GM21825 (cell line): ENCODE data around the gene TMC4.
A peak's percentile ranks its signal among the peaks of the same experiment; 100 is the strongest.

Experiments
- ATAC-seq: cut with Tn5 transposase; IDR thresholded peaks from one replicate; pipeline ENCODE4 v1.9.1; 2021; ENCODE audit warnings: mild to moderate bottlenecking, moderate library complexity; ENCODE audit not compliant: unreplicated experiment

TMC4 gene

DNA sequence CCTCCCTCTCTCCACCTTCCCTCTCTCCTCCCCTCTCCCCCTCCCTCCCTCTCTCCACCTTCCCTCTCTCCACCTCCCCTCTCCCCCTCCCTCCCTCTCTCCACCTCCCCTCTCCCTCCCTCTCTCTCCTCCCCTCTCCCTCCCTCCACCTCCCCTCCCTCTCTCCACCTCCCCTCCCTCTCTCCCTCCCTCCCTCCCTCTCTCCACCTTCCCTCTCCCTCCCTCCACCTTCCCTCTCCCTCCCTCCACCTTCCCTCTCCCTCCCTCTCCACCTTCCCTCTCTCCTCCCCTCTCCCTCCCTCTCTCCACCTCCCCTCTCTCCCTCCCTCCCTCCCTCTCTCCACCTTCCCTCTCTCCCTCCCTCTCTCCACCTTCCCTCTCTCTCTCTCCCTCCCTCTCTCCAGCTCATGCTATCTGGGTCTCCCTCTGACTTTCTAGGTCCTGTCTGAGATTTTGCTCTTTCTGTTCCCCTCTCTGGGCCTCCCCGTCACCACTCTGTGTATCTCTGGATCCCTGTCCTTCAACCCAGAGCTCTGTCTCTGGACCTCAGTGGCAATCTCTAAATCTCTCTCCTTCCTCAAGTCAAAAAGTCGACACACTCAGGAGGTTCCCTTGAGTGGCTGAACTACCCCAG is 38.9 kb downstream of the TMC4 start:
- ATAC-seq = no peak

DNA sequence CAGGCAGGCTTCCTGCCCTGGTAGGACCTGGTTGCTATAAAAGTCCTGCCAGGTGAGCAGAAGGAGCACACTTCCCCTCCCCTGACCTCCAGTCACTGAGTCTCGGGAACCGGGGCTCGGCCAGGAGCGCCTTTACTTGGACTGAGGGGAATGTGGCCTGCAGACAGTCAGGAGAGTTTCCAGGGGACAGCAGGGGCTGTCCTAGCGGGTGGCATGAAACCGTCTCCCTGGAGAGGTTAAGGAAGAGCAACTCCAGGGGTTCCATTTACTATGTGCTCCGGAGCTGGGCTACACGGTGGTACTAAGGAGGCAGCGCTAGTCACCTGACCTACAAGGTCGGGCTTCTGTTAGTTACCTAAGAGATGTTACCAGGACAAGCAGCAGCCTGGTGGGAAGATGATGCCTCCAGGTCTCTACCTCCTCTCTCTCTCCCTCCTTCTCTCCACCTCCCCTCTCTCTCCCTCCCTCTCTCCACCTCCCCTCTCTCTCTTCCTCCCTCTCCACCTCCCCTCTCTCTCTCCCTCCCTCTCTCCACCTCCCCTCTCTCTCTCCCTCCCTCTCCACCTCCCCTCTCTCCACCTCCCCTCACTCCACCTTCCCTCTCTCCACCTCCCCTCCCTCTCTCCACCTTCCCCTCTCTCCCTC is 39.5 kb downstream of the TMC4 start:
- no peak for ATAC-seq

GRCh38 chr19:54129617-54129996 is 43.4 kb downstream of the TMC4 start:
- ATAC-seq = no peak

DNA sequence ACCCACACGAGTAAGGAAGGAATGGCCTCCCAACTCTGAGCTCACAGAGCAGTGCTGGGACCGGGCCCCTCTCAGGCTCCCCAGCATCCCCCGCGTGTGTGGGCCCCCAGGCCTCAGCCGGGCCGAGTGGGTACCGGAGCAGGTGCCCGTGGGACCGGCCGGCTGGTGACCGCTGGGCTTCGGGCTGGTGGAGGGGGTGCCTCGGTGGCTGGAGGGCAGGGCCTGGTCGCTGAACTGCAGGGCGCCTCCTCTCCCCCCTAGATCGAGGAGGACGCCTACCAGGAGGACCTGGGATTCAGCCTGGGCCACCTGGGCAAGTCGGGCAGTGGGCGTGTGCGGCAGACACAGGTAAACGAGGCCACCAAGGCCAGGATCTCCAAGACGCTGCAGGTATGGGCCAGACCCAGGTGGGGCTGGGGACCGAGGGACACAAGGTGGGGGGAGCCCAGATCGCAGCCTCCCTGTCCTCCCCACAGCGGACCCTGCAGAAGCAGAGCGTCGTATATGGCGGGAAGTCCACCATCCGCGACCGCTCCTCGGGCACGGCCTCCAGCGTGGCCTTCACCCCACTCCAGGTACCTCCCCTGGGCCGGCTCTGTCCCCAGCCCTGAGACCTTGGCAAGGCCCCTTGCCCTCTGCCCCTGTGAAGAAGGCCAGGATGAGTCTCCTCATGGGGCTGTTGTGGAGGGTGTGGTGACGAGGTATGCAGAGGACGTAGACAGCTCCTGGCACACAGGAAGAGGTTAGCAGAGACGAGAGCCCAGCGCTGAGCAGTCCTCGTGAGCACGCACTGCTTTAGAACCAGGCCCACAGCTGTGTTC is 44.0 kb downstream of the TMC4 start:
- no peak for ATAC-seq

DNA sequence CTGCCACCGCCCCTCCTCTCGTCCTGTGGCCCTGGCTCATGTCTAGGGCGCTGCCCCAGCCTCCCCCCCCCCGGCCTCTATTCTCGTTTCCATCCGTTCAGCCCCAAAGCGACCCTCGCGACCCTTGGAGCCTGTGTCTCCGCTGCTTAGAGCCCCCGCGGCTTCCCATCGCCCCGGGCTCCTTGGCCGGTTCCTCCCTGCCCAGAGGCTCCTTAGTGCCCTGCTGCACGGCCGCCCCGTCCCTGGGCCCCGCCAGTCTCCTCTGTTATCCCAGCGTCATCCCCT is 44.6 kb downstream of the TMC4 start:
- no peak for ATAC-seq

DNA sequence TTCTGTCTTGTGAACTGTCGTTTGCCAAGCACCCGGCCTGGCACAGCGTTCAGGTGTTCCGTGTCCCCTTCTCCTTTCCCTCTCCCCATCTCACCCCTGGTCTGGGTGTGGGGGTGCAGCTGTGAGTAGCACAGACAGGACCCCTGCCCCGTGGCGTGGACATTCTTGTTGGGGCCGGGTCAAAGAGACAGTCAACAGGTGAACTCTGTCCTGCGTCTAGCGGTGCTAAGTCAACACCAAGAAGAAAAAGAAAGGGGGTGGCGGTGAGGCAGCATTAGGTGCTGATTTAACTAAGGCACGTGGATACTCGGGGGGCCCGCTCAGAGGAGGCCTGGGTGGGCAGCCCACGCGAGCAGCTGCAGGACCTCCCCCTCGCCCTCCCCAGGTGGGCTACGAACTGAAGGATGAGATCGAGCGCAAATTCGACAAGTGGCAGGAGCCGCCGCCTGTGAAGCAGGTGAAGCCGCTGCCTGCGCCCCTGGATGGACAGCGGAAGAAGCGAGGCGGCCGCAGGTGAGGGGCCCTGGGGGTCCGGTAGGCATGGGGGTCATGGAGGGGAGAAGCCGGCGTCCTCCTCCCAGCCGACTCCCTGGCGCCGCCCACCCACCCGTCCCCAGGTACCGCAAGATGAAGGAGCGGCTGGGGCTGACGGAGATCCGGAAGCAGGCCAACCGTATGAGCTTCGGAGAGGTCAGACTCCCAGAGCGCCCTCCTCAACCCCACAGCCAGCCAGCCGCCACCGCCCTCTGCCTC is 45.1 kb downstream of the TMC4 start:
- no peak for ATAC-seq

DNA sequence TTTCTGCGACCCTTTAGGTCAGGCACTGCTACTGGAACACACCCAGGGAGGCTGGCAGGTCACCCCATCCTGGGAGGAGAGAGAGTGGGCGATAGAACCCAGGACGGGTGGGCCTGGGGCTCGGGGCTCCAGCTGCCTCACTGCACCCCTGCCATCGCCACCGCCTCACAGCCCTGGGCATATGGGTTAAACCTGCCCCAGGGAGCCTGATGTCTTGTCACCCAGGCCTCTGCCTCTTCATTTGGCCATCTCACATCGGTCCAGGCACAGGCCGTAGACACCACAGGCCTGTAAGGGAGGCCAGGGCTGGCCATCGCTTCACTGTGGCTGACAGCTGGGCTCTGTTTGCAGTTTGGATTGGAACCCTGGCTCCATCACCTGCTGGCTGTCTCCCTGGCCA is 47.2 kb downstream of the TMC4 start:
- ATAC-seq = no peak

- no peak for ATAC-seq
Observed at GRCh38 chr19:54124393-54124792, 48.6 kb downstream of the TMC4 start.

- ATAC-seq = no peak
Observed at GRCh38 chr19:54123682-54124081, 49.3 kb downstream of the TMC4 start.

- no peak for ATAC-seq
Observed at GRCh38 chr19:54121259-54121658, 51.7 kb downstream of the TMC4 start.

DNA sequence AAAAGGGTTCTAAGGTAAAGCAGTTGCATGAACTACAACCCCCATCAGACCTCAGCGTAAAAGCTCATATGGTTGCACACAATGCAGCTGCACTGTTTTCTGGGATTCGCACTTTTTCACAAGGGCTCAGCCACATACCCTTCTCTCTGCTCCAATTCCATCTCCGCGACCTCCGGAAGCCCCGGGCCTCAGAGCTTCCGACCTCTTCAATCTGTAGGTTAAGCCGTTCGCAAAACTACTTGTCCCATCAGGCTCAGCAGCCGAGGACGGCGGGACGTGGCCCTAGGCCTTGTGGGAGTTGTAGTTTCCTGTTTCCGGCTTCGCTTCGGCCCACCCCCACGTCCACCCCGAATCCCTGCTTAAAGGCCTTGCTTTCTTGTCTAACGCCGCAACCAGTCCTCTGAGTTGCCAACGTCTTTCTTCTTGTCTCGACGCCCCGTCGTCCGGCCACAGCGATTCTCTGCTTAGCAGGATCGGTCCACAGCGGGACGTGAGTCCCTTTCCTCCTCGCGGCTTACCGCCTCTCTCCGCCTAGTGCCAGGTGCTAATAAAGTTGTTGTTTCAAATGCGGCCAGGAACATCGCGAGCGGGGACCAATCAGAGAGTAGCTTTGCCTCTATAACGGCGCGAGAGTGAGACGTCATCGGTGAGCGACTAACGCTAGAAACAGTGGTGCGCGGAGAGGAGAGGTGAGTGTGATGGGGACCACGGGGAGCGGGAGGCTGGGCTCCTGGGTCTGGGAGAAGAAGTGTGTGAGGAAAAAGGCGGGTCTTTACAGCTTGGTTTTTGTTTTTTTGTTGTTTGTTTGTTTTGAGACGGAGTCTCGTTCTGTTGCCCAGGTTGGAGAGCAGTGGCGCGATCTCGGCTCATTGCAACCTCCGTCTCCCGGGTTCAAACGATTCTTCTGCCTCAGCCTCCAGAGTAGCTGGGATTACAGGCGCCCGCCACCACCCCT is 57.6 kb downstream of the TMC4 start, which contains the start of the genes PRPF31 and TFPT:
Gene PRPF31, plus strand, starts transcription at position 646 of the 955 bp plus-strand sequence. CDS start 2,525 bp downstream, outside the sequence.
Gene TFPT, minus strand, starts transcription at position 549 of the 955 bp plus-strand sequence. Its CDS starts 388 bp downstream, at position 161.
- ATAC-seq = peak; percentile 62

- peak; percentile 9 for ATAC-seq
Observed at GRCh38 chr19:54114340-54115108, 58.4 kb downstream of the TMC4 start.
